OCI-LY1 (cell line): ENCODE results near the gene LINGO1.

ENCODE experiments used
- EZH2 ChIP-seq: fragments of 200-600 bp; sonication (generic), shearing (Covaris generic); IDR thresholded peaks from 2 replicates; pipeline ENCODE4 v1.8.0; 2017; ENCODE audit warnings: borderline replicate concordance, mixed run types, mild to moderate bottlenecking, antibody characterized with exemption, low read length, moderate library complexity, mixed read lengths
- TF ChIP-seq, protein P1 (sequence below): fragments of 200-600 bp; sonication (generic), shearing (Covaris generic); IDR thresholded peaks from 2 replicates; pipeline ENCODE4 v1.5.1; 2017; ENCODE audit warnings: mild to moderate bottlenecking, antibody characterized with exemption, low read length, moderate library complexity, mixed read lengths

DNA sequence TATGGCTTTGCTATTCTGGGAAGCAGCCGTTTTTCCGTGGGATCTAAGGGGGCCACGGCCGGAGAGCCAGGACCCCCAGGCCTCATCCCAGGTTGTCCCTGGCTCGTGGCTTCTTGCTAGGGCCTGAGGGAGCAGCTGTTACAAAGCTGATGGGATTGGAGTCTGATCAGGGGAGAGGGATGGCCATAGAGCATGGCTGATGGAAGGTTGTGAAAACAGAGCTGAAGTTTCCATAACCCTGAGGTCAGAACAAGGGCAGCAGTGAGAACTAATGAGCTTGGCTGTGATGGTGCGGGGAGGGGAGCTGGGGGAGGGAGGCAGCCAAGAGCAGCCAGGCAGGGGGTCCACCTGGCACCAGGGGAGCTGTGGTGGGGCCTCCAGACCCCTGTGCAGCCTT, 63.0 kb downstream of the LINGO1 start:
- TF ChIP-seq, protein P1, sequence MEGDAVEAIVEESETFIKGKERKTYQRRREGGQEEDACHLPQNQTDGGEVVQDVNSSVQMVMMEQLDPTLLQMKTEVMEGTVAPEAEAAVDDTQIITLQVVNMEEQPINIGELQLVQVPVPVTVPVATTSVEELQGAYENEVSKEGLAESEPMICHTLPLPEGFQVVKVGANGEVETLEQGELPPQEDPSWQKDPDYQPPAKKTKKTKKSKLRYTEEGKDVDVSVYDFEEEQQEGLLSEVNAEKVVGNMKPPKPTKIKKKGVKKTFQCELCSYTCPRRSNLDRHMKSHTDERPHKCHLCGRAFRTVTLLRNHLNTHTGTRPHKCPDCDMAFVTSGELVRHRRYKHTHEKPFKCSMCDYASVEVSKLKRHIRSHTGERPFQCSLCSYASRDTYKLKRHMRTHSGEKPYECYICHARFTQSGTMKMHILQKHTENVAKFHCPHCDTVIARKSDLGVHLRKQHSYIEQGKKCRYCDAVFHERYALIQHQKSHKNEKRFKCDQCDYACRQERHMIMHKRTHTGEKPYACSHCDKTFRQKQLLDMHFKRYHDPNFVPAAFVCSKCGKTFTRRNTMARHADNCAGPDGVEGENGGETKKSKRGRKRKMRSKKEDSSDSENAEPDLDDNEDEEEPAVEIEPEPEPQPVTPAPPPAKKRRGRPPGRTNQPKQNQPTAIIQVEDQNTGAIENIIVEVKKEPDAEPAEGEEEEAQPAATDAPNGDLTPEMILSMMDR: no peak
- no peak for TF ChIP-seq EZH2
